GM18951 (cell line): Measurements from ENCODE around the gene HGFAC.
"Not testable (repeated sequence)": the region's sequence is repeated elsewhere in the genome, so short reads cannot be mapped to it uniquely, and the experiment has no call there.

Experiments used
- POLR2A ChIP-seq: IDR thresholded peaks from 4 replicates; pipeline ENCODE4 v1.6.1; 2011; ENCODE audit warnings: mild to moderate bottlenecking; ENCODE audit not compliant: insufficient read length, insufficient read depth; ENCODE audit errors: extremely low read depth
- in situ Hi-C: fragments of 300-500 bp; cut with MboI; formaldehyde crosslinking; loops from one replicate; pipeline ENCODE4 v1.12.0; 2022; ENCODE audit warnings: low sequenced_read_pairs, mixed read lengths, inconsistent platforms; ENCODE audit not compliant: unreplicated experiment

Gene HGFAC

DNA sequence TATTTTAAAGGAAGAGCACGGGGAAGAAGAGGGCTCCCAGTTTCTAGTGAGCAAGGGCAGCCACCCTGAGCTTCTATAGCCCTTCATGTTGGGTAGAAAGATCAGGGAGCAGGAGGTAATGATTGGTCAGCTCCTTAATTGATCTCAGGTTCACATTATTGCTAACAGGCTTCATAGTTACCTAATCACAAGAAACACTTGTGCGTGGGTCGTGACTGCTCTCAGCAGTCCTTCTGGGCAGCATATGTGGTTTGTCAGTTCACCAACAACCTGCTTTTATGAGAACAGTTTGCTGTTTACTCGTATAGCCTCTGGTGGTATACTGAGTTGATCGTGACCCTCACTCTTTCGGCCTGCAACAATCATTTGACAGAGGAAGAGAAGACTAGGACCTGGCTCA lies 16.6 kb downstream of the HGFAC start:
- no peak for TF ChIP-seq POLR2A
- in situ Hi-C loops, result no loop called here

DNA sequence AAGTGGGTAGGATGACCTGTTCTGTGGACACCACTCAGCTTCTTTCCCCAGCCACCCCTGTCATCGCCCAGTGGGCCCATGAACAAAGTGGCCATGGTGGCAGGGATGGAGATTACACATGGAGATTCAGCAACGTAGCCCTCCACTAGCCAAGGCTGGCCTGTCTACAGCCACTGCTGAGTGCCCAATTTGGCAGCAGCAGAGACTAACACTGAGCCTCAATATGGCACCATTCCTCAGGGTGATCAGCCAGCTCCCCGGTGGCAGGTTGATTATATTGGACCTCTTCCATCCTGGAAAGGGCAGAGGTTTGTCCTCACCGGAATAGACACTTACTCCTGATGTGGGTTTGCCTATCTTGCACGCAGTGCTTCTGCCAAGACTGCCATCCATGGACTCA lies 17.4 kb downstream of the HGFAC start:
- in situ Hi-C loops, result not testable (repeated sequence)

DNA sequence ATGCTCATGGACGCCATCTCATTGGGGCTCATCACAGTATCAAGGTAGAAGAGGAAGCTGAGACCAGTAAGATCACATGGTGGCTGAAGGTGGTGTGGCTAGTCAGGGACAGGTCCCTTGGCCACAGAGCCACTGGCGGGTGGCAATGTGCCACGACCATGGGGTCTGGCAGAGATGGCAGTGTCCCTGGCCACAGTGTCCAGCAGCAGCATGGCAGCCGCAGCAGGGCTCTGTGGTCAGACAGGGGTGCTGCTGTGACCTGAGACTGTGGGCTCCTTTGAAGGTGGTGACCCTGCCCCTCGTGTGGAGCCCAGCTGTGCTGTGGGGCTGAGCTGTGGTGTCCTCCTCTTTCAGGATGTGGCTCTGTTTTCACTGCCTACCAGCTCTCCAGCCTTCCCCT lies 19.2 kb downstream of the HGFAC start:
- no peak for TF ChIP-seq POLR2A
- in situ Hi-C loops, result no loop called here

DNA sequence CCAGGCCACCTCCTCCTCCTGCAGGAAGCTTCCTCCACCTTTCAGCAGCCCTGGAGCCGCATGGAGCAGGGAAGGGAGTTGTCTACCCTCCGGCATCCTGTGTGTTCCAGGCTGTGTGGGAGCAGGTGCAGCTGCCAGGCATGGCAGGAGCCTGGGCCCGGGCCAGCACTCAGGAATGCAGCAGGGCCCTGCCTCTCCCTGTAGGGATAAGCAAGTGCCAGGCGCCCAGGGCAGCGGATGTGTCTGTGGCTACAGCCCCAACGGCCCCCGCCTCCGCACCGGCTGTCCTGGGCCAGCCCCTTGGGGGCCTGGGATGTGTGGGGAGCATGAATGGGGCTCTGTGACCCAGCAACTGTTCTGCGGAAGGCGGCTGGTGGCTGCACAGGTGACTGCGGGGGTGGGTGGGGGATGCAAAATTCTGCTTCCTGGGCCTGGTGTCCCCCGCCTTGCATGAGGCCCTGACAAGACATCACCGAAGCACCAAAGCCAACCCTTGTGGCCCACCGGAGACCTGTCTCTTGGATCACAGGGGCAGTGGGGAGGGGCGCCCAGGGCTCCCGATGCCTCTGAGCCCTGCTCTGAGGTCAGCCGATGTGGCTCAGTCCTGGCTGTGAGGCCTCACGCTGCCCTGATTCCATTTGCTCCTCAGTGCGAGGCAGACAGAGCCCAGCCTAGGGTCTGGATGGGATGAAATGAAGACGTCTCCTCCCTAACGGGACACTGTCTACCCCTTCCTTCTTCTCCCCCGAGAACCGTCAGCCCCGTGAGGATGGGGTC lies 19.9 kb downstream of the HGFAC start:
- no peak for TF ChIP-seq POLR2A
- in situ Hi-C loops, result no loop called here

DNA sequence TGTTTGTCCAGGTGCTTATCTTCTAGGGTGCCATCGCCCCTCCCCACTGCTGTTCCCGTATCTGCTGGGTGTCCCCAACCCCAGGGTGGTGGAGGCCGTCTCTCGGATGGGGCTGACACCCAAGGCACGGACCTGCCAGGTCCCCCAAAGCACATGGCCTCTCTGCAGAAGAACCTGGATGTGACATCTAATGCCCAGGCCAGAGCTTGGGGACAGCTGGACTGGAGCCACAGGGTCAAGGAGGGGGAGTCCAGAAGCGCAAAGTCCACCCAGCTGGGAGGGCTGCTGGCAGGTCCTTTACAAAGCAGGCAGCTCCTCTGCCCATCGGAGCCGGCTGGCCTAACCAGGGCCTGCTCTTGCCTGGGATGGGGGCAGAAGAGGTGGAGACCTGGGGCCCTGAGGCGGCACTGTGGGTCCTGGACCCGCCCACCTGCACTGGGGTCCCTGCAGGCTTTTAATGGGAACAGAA lies 20.6 kb downstream of the HGFAC start:
- no peak for TF ChIP-seq POLR2A
- in situ Hi-C loops, result no loop called here

DNA sequence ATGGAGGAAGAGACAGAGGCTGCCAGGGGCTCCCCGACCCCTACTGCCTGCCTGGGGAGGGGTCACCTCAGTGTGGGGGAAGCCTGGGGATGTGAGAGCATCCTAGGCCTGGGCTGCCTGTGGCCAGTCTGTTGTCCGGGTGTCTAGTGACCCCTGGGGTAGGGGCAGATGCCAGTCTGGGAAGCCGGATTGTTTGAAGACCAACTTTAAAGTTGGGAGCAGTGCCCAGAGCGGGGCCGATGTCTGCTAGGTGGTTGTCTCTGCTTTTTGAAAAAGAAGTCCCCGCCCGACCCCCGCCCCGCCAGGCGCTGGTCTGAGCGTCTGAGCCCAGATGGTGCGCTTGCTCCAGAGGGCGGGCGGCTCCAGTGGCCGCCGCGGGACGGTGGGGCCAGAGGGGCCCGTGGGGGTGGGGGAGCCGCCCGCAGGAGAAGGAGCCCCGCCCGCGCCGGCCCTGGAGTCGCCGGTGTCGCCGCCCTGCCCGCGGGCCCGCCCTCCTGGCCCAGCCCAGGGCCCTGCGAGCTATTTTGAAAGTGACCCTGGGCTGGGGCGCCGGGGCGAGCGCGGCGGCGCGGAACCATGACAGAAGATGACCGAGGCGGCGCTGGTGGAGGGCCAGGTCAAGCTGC lies 21.1 kb downstream of the HGFAC start, which contains the start of gene DOK7:
DOK7 (plus strand) TSS at position 517 of the 626 bp plus-strand sequence; CDS start at position 587, 70 bp downstream.
- no peak for TF ChIP-seq POLR2A
- in situ Hi-C loops, result no loop called here

DNA sequence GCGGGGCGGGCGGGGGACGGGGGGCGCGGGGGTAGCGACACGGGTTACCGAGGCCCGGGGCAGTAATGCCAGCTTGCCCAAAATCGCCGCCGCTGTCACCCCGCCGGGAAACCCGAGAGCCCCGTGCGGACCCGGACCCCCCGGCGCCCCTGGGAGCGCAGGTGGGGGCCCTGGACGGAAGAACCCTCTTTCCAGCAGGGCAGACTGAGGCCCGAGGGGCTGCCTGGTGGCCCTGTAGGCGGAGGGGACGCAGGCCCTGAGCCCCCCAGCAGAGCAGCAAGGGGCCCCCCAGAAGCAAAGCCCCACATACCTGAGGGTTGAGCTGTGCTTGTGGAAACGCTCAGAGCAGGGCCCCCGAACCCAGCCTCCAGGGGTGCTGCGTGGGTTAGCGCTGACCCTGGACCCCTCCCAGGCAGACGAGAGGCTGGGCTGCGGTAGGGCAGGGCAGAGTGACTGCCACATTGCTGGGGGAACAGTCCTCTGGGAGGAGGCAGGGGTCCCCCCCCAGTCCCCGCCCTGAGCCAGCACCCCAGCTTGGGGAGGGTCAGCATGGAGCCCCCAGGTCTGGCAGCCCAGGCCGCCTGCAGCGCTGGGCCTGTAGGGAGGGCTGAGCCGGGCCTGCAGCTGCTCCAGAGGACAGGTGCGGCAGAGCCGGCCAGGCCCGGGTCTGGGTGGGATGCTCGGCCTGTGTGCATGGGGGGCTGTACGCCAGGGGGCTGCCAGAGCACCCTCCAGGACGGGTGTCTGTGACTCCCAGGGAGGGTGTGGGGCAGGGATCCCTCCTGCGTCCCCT lies 22.0 kb downstream of the HGFAC start:
- in situ Hi-C loops, result no loop called here
- no peak for TF ChIP-seq POLR2A

DNA sequence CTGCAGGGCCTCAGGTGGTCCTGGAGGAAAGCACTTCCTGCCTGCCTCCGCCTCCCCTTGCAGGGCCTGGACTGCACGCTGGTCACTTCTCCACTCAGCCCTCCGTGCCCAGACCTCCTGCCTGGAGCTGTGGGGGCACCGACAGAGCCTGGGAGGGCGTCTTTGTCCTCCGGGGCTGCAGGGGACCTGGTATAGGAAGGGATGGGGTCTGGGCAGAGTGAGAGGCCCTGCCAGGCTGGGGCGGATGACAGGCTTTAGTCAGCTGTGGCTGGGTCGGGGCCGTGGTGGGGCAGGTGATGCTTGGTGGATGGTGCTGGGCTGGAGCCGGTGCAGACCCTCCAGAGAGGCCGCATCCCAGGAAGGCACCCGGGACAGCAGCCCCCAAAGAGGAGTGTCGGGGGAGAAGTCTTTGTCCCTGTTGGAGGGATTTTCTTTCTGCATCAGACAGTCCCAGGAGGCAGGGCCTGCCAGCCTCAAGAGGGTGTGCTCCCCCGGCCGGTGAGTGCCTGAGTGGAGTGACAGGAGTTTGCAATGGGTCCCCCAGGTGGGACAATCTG lies 22.7 kb downstream of the HGFAC start:
- TF ChIP-seq POLR2A, result no peak
- in situ Hi-C loops, result no loop called here

DNA sequence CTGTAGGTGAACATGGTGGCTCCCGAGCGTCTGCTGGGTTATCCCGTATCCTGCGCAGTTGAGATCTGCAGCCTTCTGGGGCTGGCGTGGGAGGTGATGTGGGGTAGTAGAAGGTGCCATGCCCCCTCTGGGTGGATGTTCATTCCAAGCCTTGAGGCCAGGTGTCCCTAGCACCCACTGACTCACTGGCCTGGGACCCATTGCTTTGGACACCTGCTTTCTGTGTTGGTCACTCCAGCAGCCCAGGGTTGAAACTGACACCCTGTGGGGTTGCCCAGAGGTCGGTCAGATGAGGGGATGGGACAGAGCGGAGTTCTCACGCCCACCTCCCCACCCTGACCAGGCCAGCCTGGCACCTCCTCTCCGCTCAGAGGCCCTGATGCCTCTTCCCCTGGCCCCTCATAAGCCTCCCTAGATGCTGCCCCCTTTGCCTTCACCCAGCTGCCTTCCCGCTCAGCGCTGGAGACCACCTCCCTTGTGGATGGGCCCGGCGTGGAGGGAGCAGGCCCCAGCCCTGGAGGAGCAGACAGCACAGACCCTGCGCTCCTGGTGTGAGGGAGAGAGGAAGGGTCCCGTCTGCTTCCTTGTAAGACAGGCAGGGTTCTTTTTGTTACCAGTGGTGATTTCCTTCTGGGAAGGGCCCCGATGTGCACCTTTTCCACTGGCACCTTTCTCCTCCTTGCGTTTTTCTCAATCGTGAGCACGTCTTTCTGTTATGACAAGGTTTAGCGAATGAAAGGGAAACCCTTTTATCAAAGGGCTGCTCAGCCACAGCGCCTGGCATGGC lies 23.3 kb downstream of the HGFAC start:
- in situ Hi-C loops, result no loop called here
- no peak for TF ChIP-seq POLR2A

DNA sequence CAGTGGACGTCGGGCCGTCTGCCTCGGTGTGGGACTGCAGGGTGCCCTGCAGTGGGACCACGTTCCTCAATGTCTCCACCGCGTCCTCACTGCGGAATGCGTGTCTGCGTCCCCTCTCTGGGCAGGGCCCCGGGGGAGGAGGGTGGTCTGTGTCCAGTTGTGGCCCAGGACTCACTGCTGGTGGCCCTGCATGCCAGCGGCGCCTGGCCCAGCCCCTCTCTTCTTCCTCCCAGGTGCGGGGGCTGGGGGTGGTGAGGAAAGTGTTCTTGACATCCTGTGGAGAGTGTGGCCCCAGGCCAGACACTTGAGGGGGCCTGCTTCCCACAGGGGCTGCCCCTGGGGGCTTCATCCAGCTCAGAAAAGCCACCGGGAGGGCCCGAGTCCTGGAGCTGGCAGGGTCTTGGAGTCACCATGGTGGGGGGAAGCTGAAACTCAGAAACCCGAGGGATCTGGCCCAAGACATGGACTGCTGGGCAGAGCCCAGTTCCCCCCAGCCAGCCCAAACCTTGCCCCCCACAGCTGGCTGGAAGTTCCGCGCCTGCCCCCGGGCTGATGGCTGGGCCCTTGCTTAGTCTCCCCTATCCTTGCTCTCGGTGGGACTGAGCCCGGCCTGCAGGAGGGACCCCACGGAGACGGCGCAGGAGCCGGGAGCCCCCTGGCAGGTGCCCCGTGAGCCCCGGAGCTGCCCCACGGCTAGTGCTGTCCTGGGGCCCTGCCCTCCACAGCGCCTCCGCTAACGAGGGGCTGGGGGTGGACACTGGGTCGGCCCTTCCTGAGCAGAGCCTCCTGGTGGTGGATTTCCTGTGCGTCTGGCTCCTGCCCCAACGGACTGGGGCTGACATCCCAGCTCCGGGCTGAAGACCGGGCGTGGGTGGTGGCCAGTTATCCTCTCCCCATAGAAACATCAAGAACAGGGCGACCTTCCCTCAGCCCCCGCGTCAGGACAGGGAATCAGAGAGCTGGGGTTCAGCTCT lies 24.2 kb downstream of the HGFAC start:
- TF ChIP-seq POLR2A, result no peak
- in situ Hi-C loops, result no loop called here

DNA sequence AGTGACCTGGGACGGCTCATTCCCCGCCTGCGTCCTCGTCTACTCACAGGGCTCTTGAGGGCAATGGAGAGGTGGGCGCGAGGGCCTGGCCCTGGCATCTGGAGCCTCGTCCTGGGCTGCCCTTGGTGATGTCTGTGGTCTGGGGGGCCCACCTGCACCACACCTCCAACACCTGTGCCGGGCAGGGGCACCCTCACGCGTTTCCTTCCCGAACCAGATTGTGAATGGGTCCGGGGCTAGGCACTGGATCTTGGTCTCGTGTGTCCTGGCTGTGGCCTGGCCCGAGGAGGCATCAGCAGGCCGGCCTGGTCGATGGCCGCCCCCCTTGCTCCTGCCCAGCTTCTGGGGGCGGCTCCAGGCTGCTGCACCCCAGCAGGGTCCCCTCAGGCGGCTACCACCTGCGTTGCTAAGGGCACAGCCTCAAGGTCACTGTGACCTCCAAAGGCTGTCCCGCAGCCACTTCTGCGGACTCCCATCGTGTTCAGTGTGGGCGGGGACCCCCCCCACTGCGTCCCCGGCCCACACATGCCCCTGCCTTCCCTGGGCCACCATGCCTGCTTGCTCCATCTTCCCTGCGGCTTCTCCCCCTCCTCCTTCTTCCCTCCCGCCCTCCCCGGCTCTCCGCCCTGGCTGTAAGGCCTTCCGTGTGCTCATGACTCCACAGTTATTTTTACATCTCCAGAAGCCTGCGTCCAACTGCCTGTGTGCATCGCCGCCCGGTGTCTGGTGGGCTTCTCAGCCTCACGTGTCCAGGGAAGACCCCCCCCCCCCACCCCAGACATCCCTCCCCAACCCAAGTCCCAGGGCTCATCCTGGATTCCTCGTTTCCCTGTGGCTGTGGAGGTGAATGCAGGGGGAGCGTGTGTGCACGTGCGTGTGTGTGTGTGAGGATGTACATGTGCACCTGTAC lies 25.2 kb downstream of the HGFAC start:
- in situ Hi-C loops, result no loop called here
- TF ChIP-seq POLR2A, result no peak

DNA sequence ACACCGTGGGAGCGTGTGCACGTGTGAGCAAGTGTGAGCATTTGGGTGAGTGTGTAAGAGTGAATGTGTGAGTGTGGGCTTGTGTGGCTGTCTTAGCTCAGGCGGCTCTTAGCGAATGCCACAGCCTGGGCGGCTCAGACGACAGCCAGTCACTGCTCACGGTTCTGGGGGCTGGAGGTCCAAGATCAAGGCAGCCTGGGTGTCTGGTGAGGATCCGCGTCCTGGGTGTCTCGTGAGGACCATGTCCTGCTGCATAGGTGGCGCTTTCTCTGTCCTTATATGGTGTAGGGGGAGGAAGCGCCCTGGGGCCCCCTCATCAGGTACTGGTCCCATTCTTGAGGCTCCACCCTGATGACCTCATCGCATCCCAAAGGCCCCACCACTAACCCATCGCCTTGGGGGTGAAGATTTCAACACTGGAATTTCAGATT lies 25.8 kb downstream of the HGFAC start:
- in situ Hi-C loops, result no loop called here
- TF ChIP-seq POLR2A, result no peak
